GM23338 (cell line): ENCODE measurements around the gene CACNA2D3. TPM values are rescaled to one million over a fixed set of nuclear protein-coding genes. Genes with fewer than 3 reads are reported as not detected.

Experiments
- ATAC-seq: fragments of 200-7000 bp; cut with Tn5 transposase; 3 replicates; pipeline ENCODE4 v1.9.1; 2020
- DNase-seq: peaks from one replicate; pipeline ENCODE4 v3.0.0-alpha.2; 2015; ENCODE audit warnings: low spot score
- H2AFZ ChIP-seq: fragments of 200-600 bp; sonication (generic); 2 replicates; pipeline ENCODE4 v1.8.0; 2016; ENCODE audit warnings: antibody characterized with exemption, mild to moderate bottlenecking, moderate library complexity
- H3F3A ChIP-seq: fragments of 200-600 bp; sonication (generic); replicated peaks from 2 replicates; pipeline ENCODE4 v1.8.0; 2017; ENCODE audit warnings: antibody characterized with exemption, mixed run types, low read depth
- H3K27ac ChIP-seq: fragments of 200-600 bp; sonication (generic); 2 replicates; pipeline ENCODE4 v1.6.1; 2016; ENCODE audit warnings: low read depth
- H3K27me3 ChIP-seq: fragments of 200-600 bp; sonication (generic); 2 replicates; pipeline ENCODE4 v1.8.0; 2016; ENCODE audit warnings: mild to moderate bottlenecking, mixed run types, moderate library complexity; ENCODE audit not compliant: insufficient read depth
- H3K36me3 ChIP-seq: fragments of 200-600 bp; sonication (generic); 2 replicates; pipeline ENCODE4 v1.8.0; 2016; ENCODE audit warnings: mild to moderate bottlenecking; ENCODE audit not compliant: insufficient read depth
- H3K4me1 ChIP-seq: fragments of 200-600 bp; sonication (generic); 2 replicates; pipeline ENCODE4 v1.8.0; 2016; ENCODE audit warnings: mild to moderate bottlenecking, moderate library complexity; ENCODE audit not compliant: insufficient read depth
- H3K4me2 ChIP-seq: fragments of 200-600 bp; sonication (generic); 2 replicates; pipeline ENCODE4 v1.7.1; 2017; ENCODE audit warnings: mixed run types
- H3K4me3 ChIP-seq: fragments of 200-600 bp; sonication (generic); 2 replicates; pipeline ENCODE4 v1.6.1; 2016; ENCODE audit warnings: mixed run types
- H3K79me2 ChIP-seq: fragments of 200-600 bp; sonication (generic); replicated peaks from 2 replicates; pipeline ENCODE4 v1.8.0; 2017; ENCODE audit warnings: mild to moderate bottlenecking; ENCODE audit not compliant: insufficient read depth
- H3K9me2 ChIP-seq: fragments of 200-600 bp; sonication (generic); 2 replicates; pipeline ENCODE4 v1.8.0; 2017; ENCODE audit not compliant: insufficient read depth
- H4K20me1 ChIP-seq: fragments of 200-600 bp; sonication (generic); replicated peaks from 2 replicates; pipeline ENCODE4 v1.8.0; 2017; ENCODE audit warnings: mild to moderate bottlenecking; ENCODE audit not compliant: insufficient read depth
- H3K27ac Mint-ChIP-seq: 2 replicates; pipeline ENCODE4 v1.8.0; 2020; ENCODE audit warnings: inconsistent platforms, mild to moderate bottlenecking, moderate library complexity, mixed read lengths
- H3K27me3 Mint-ChIP-seq: 3 replicates; pipeline ENCODE4 v1.8.0; 2022; ENCODE audit warnings: low read depth, mild to moderate bottlenecking, moderate library complexity, mixed read lengths, inconsistent platforms; ENCODE audit not compliant: insufficient read depth, poor library complexity
- H3K36me3 Mint-ChIP-seq: 3 replicates; pipeline ENCODE4 v1.8.0; 2021; ENCODE audit warnings: low read depth, mild to moderate bottlenecking, inconsistent platforms, moderate library complexity, mixed read lengths
- H3K4me1 Mint-ChIP-seq: 3 replicates; pipeline ENCODE4 v1.8.0; 2020; ENCODE audit warnings: mild to moderate bottlenecking, inconsistent platforms, mixed read lengths
- H3K4me3 Mint-ChIP-seq: 3 replicates; pipeline ENCODE4 v1.8.0; 2021; ENCODE audit warnings: moderate library complexity, mild to moderate bottlenecking, inconsistent platforms, mixed read lengths
- H3K9me3 Mint-ChIP-seq: 3 replicates; pipeline ENCODE4 v1.8.0; 2020; ENCODE audit warnings: moderate library complexity, mild to moderate bottlenecking, inconsistent platforms, mixed read lengths
- CREB1 ChIP-seq: fragments of 250-450 bp; sonication (Bioruptor Pico); IDR thresholded peaks from 2 replicates; pipeline ENCODE4 v1.5.0; 2020; ENCODE audit warnings: low read depth, mild to moderate bottlenecking, moderate library complexity
- CTCF ChIP-seq, 2 experiments: fragments of 200-600 bp in 1 of 2; sonication (generic) in 1 of 2; conservative IDR thresholded peaks; 2 replicates each; pipeline versions ENCODE4 v1.5.1 to v1.6.1; 2016 to 2017; ENCODE audit warnings: antibody characterized with exemption in 2 of 2, low read depth in 2 of 2, mild to moderate bottlenecking in 2 of 2, moderate library complexity in 1 of 2
- EZH2phosphoT487 ChIP-seq: fragments of 200-600 bp; sonication (generic); IDR thresholded peaks from one replicate; pipeline ENCODE4 v1.8.1; 2018; ENCODE audit warnings: antibody characterized with exemption; ENCODE audit not compliant: unreplicated experiment
- JUNB ChIP-seq: IDR thresholded peaks from one replicate; pipeline ENCODE4 v1.6.1; 2016; ENCODE audit warnings: antibody characterized with exemption; ENCODE audit not compliant: unreplicated experiment
- NANOG ChIP-seq: IDR thresholded peaks from 2 replicates; pipeline ENCODE4 v1.6.1; 2016; ENCODE audit warnings: antibody characterized with exemption, borderline replicate concordance
- POLR2AphosphoS5 ChIP-seq: IDR thresholded peaks from 2 replicates; pipeline ENCODE4 v1.6.1; 2016; ENCODE audit warnings: antibody characterized with exemption, low read depth
- REST ChIP-seq: IDR thresholded peaks from one replicate; pipeline ENCODE4 v1.6.1; 2018; ENCODE audit warnings: antibody characterized with exemption; ENCODE audit not compliant: unreplicated experiment
- STAT1 ChIP-seq: IDR thresholded peaks from one replicate; pipeline ENCODE4 v1.6.1; 2016; ENCODE audit warnings: antibody characterized with exemption; ENCODE audit not compliant: unreplicated experiment
- ZNF462 ChIP-seq: fragments of 250-450 bp; sonication (Bioruptor Pico); IDR thresholded peaks from 2 replicates; pipeline ENCODE4 v1.5.0; 2020; ENCODE audit warnings: mild to moderate bottlenecking, moderate library complexity
- polyA plus RNA-seq: library from polyadenylated mRNA; unstranded; fragments of >200 nt; fragmentation: Nextera tagmentation; extraction: Ambion mirVana; gene quantifications from 2 replicates; pipeline ENCODE4 v1.2.1, GENCODE V29; 2016
- total RNA-seq: library from RNA; depleted of rRNA; stranded (reverse); fragments of >200 nt; shearing (Covaris generic); gene quantifications from 2 replicates; pipeline ENCODE4 v1.2.3, GENCODE V29; 2014

Gene CACNA2D3
- total and polyA plus RNA-seq, 2 experiments from 2014 or later, result 2.2 to 2.3 TPM

- TF ChIP-seq REST (no peak), CTCF (conservative IDR thresholded peaks at IDR 0.05; ENCODE audit: low read depth in 2 of 2) (no peak), EZH2phosphoT487 (no peak), POLR2AphosphoS5 (no peak), STAT1 (no peak), CREB1 (CRISPR knock-in tag) (no peak)
Measured at GRCh38 chr3:54182242-54182641, 59.9 kb downstream of the CACNA2D3 start (continued).

- Histone ChIP-seq H3K4me1 (no peaks in the 10 kb centered on the region), H3K4me3 (no peak overlapping the region), H3K4me2 (no peak overlapping the region), H4K20me1 (no peaks in the 10 kb centered on the region), H3K36me3 (no peaks in the 10 kb centered on the region), H3K79me2 (no peaks in the 10 kb centered on the region), H3F3A (no peaks in the 10 kb centered on the region), H3K9me2 (0 out of 2 replicates have a peak, but pooled peaks cover 8% of the 10 kb centered on the region), H3K27me3 (no peaks in the 10 kb centered on the region), H3K27ac (no peak overlapping the region), H2AFZ (no peak overlapping the region)
- DNase-seq (peak; percentile 27), ATAC-seq (peak; percentile 84)
- no peak for TF ChIP-seq JUNB
- H3K27ac Mint-ChIP-seq, result no peak overlapping the region
- H3K27me3 Mint-ChIP-seq, result peaks cover 7% of the 10 kb centered on the region
- H3K4me1 Mint-ChIP-seq, result peaks cover 8% of the 10 kb centered on the region
- H3K36me3 Mint-ChIP-seq, result no peaks in the 10 kb centered on the region
- no peaks in the 10 kb centered on the region for H3K9me3 Mint-ChIP-seq
- no peak overlapping the region for H3K4me3 Mint-ChIP-seq
Measured at GRCh38 chr3:54185740-54186139, 63.4 kb downstream of the CACNA2D3 start.

GRCh38 chr3:54188176-54188791 lies 65.9 kb downstream of the CACNA2D3 start:
- no peak overlapping the region for H3K4me2 ChIP-seq
- no peaks in the 10 kb centered on the region for H3F3A ChIP-seq
- no peaks in the 10 kb centered on the region for H4K20me1 ChIP-seq
- H3K4me3 Mint-ChIP-seq, result no peak overlapping the region
- peak; percentile 90 for DNase-seq
- 0 out of 2 replicates have a peak, but pooled peaks cover 8% of the 10 kb centered on the region for H3K9me2 ChIP-seq
- no peak overlapping the region for H3K27ac ChIP-seq
- no peaks in the 10 kb centered on the region for H3K36me3 Mint-ChIP-seq
- H3K9me3 Mint-ChIP-seq, result no peaks in the 10 kb centered on the region
- H3K4me1 Mint-ChIP-seq, result peaks cover 23% of the 10 kb centered on the region
- ATAC-seq, result peak; percentile 86
- peaks cover 18% of the 10 kb centered on the region for H3K27me3 Mint-ChIP-seq
- peaks cover 14% of the 10 kb centered on the region for H3K4me1 ChIP-seq
- no peak overlapping the region for H2AFZ ChIP-seq
- H3K79me2 ChIP-seq, result no peaks in the 10 kb centered on the region
- no peaks in the 10 kb centered on the region for H3K27me3 ChIP-seq
- H3K4me3 ChIP-seq, result no peak overlapping the region
- H3K36me3 ChIP-seq, result no peaks in the 10 kb centered on the region
- H3K27ac Mint-ChIP-seq, result no peak overlapping the region
- TF ChIP-seq NANOG (no peak), ZNF462 (0 out of 2 replicates have a peak, but pooled peaks have one; percentile 5)
